SKM-1 (cell line): ENCODE measurements around the gene XPNPEP3.
A peak's percentile ranks its signal among the peaks of the same experiment; 100 is the strongest.

ENCODE experiments used
- DNase-seq: peaks from one replicate; lab custom pipeline; 2025; ENCODE audit not compliant: unreplicated experiment; lab: John Stamatoyannopoulos, UW

Gene XPNPEP3

GRCh38 chr22:40928657-40929056 is 71.7 kb downstream of the XPNPEP3 start:
- no peak for DNase-seq

DNA sequence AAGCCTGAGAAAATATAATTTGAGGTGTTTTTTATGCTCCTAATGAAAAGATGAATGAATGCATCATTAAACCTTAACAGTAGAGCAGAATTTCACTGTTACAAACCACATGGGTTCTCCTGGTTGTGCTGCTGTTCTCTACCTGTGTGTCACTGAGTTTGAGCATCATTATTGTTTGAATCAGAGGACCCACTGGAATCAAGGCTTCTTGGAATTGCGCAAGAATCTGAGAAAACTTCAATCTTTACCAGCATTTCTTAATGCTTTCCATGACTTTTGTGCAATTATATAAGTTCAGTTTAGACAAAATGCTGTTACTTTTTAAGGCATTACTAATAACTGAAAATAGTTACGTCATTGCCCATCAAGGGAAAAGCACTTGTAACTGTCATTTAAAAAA is 75.4 kb downstream of the XPNPEP3 start:
- no peak for DNase-seq

- no peak for DNase-seq
Observed at GRCh38 chr22:40939202-40939601, 82.3 kb downstream of the XPNPEP3 start.

DNA sequence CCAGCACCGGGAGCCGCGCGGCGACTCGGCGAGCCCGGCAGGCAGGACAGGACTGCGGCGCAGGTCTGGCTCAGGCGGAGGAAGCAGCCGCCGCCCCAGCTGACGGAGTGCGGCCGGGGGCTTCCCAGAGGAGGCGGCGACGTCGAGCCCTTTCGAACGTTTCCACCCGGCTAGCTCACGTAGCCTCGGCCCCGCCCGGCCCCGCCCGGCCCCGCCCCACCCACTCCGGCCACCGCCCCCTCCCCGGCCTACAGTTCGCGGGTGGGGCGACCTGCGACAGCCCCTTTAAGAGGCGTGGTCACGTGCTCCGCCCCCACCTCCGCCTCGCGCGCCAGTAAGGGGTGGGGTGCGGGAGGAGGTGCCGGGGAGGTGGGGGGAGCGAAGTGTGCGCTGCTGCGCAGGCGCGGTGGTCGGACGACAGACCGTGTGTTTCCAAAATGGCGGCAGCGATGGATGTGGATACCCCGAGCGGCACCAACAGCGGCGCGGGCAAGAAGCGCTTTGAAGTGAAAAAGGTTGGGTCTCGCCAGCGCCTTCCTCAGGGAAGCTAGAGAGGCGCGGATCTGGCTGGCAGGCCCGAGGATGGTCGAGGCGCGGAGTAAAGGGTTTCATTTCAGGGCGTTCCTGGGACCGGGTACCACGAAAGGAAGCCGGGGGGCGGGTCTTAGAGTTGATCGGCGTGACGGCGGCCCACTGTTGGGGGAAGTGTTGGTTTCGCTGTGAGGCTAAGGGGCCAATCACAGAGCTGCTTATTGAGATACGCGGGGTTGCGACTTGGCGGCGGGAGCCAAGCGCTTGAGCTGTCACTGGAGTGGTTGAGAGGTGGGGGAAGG is 94.2 kb downstream of the XPNPEP3 start, which contains the start of gene RBX1:
TSS of gene RBX1 (plus strand) at position 417 of the 833 bp plus-strand sequence. CDS start at position 438, 21 bp downstream.
- peak; percentile 95 for DNase-seq

DNA sequence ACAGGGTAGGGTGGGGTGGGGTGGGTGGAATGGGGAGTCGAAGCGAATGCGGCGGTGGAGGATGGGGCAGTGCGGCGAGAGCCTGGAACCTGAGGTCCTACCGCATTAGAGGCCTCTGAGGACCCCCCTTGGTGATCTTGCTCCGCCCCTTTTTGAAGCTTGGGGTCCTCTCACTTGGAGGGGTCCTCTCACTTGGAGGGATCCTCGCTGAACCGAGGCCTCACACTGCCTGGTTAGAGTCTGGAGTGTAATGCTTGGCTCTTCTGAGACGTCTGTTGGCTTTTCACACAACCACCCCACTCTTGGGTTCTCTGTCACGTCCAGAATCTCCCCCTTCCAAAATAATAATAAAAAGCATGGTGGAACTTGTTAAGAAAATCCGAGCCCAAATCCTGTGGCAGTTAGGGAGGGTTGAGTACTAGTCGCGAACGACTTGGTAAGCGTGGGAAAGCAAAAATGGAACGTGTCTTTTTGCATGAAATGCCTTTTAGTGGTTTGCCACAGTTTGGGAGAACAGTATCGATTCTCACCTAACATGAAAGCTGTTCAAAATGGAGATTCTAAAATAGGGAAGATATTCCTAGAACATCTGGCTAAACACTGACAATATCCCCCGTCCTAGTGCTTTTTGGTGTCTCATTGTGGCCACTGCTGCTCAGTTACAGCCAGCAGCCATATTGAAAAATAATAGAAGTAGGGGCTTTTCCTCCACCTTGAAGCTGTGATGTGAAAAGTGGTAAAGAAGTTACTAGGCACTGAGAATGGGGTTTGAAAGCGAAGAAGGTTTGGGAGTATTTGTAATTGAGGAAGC is 95.1 kb downstream of the XPNPEP3 start:
- DNase-seq = no peak

GRCh38 chr22:40953471-40953870 is 96.5 kb downstream of the XPNPEP3 start:
- no peak for DNase-seq

GRCh38 chr22:40954113-40954512 is 97.2 kb downstream of the XPNPEP3 start:
- DNase-seq = no peak

- DNase-seq = no peak
Observed at GRCh38 chr22:40955571-40955970, 98.6 kb downstream of the XPNPEP3 start.

GRCh38 chr22:40957601-40958000 is 100.7 kb downstream of the XPNPEP3 start:
- DNase-seq = no peak

GRCh38 chr22:40958299-40958698 is 101.4 kb downstream of the XPNPEP3 start:
- no peak for DNase-seq

GRCh38 chr22:40960145-40960544 is 103.2 kb downstream of the XPNPEP3 start:
- no peak for DNase-seq

- no peak for DNase-seq
Observed at GRCh38 chr22:40965936-40966725, 109.2 kb downstream of the XPNPEP3 start.

- no peak for DNase-seq
Observed at GRCh38 chr22:40966726-40967085, 109.8 kb downstream of the XPNPEP3 start.

GRCh38 chr22:40967111-40967760 is 110.3 kb downstream of the XPNPEP3 start:
- no peak for DNase-seq

- no peak for DNase-seq
Observed at GRCh38 chr22:40972587-40972986, 115.6 kb downstream of the XPNPEP3 start.

DNA sequence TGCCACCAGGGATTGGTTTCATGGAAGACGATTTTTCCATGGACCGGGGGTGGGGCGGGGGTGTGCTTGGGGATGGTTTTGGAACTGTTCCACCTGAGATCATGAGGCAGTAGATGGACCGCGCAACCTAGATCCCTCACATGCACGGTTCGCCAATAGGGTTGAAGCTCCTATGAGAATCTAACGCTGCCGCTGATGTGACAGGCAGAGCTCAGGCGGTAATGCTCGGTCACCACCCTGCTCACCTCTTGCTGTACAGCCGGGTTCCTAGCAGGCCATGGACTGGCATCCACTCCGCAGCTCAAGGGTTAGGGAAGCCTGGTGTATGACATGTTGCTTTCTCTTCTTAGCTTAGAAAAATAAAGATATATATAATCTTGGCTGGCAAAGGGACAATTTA is 116.2 kb downstream of the XPNPEP3 start:
- no peak for DNase-seq

DNA sequence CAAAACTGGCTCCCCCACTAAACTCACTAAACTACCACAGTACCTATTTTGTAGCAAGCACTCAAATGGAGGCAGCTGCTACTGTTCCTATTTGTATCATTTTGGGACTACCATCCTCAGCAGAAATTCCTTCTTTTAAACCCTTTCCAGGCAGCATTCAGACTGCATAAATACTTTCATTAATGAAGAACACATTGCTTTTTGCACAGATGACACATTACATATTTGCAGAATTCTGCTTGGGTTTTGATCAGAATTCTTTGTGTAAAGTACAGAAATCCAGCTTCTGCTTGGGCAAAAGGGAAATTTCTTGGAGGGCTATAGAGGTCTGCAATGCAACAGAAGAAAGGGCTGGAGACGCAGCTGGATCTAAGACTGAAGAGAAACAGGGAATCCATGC is 118.4 kb downstream of the XPNPEP3 start:
- no peak for DNase-seq

- no peak for DNase-seq
Observed at GRCh38 chr22:40976866-40977700, 120.1 kb downstream of the XPNPEP3 start.

GRCh38 chr22:40979198-40979597 is 122.2 kb downstream of the XPNPEP3 start:
- DNase-seq = no peak

- DNase-seq = no peak
Observed at GRCh38 chr22:40979871-40980270, 122.9 kb downstream of the XPNPEP3 start.
